Measurements from ENCODE around the gene IQSEC1.

DNA sequence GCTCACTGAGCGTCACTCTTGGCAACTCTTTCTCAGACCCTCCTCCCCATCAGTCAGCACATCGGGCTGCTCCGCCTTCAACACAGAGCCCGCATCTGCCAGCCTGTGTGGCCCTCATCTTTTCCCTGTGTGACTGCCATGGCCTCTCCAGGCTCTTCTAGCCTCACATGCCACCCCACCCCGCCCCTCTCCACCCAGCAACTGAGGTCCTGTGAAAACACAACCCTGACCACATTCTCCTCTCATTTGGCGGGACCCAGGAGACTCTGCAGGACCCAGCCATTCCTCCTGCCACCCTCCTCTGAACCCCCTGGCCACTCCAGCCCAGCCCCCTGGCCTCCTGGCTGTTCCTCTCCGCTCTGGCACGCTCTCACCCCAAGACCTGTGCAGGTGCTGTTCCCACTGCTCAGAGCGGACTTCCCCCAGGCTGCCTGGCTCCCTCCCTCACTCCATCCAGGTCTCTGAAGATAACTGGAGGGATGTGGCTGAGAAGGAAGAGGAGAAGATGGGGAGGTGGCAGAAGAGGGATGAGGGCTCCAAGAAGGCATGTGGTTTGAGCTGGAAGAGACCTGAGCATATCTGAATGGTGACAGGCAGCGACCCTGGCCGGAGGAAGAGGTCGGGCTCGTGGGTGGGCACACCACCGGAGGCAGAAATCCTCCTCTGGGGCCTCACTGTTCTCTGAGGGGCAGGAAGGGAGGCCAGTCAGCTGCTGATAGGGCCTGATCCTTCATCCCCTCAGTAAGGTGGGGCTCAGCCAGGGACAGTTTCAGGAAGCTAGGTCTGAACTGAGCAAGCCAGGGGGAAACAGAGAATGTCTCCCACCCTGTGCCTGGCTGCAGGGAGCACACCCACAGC is 120.7 kb downstream of the IQSEC1 start:
- no peak for TF ChIP-seq CTCF (IDR thresholded peaks at IDR 0.05; ENCODE audit: control extremely low read depth in 1 of 3, insufficient read depth in 1 of 3, low read depth in 1 of 3, low read length in 3 of 3)
- TF ChIP-seq EP300 (IDR thresholded peaks at IDR 0.05; ENCODE audit: borderline replicate concordance in 1 of 2, low read depth in 2 of 2, low read length in 2 of 2): no peak
